Heart right ventricle (tissue), 16 donors: ENCODE data around the gene C19orf33. TPM values are rescaled to one million over a fixed set of nuclear protein-coding genes. Genes with fewer than 3 reads are reported as not detected.
A peak's percentile ranks its signal among the peaks of the same experiment; 100 is the strongest.

Source experiments
- ATAC-seq, 8 donors: fragments of 200-7000 bp; cut with Tn5 transposase; one replicate each; pipeline ENCODE4 v1.9.1; 2020; ENCODE audit warnings: mild to moderate bottlenecking in 8 of 8, moderate library complexity in 8 of 8, moderate number of reproducible peaks in 1 of 8
- DNase-seq, 2 donors: peaks; one replicate each; pipeline ENCODE4 v3.0.0-alpha.2; 2020
- H3K27ac ChIP-seq, 10 donors: fragments of 200-600 bp; sonication (generic) in 2 of 10; one replicate each; pipeline versions ENCODE4 v1.5.0 to v1.8.0; 2020 to 2022; ENCODE audit warnings: mild to moderate bottlenecking in 3 of 10
- H3K27me3 ChIP-seq, 7 donors: fragments of 200-600 bp; one replicate each; pipeline ENCODE4 v1.8.0; 2021 to 2022; ENCODE audit warnings: mild to moderate bottlenecking in 2 of 7
- H3K36me3 ChIP-seq, 9 donors: fragments of 200-600 bp; sonication (generic) in 1 of 9; one replicate each; pipeline versions ENCODE4 v1.5.0 to v1.8.0; 2020 to 2022; ENCODE audit warnings: mild to moderate bottlenecking in 2 of 9
- H3K4me1 ChIP-seq, 9 donors: fragments of 200-600 bp; sonication (generic) in 1 of 9; one replicate each; pipeline versions ENCODE4 v1.5.0 to v1.8.0; 2020 to 2022; ENCODE audit warnings: mild to moderate bottlenecking in 4 of 9
- H3K4me3 ChIP-seq, 10 donors: fragments of 200-600 bp; sonication (generic) in 2 of 10; one replicate each; pipeline versions ENCODE4 v1.5.0 to v1.8.0; 2020 to 2022; ENCODE audit warnings: mild to moderate bottlenecking in 7 of 10, moderate library complexity in 2 of 10
- H3K9me3 ChIP-seq, 11 donors: fragments of 200-600 bp in 10 of 11; sonication (generic) in 2 of 11; one replicate each; pipeline versions ENCODE4 v1.5.0 to v1.8.0; 2013 to 2022; ENCODE audit warnings: mild to moderate bottlenecking in 2 of 11, control low read depth in 1 of 11, moderate library complexity in 1 of 11
- WGBS, 2 donors: extraction: QIAGEN DNeasy Blood & Tissue Kit; methylation state at CpG; one replicate each; pipeline ENCODE4 v1.1.7; 2013; ENCODE audit warnings: inconsistent platforms in 1 of 2; 5-methylcytosine and 5-hydroxymethylcytosine counted together
- intact Hi-C, 10 donors: fragments of 100-400 bp; cut with DNase I; formaldehyde crosslinking; loops; one replicate each; pipeline versions ENCODE4 v1.11.1 to v1.14.2; 2022
- polyA plus RNA-seq, 2 donors: library from polyadenylated mRNA; stranded (reverse); fragments of 200-250 nt; gene quantifications; one replicate each; pipeline ENCODE4 v1.2.3, GENCODE V29; 2013
- total RNA-seq, 10 donors: library from RNA; stranded (reverse); fragmentation: NEBNext Ultra II Directional in 3 of 10; extraction: Animal tissue kit (Norgen Biotek cat#: 25700) in 3 of 10; gene quantifications; one replicate each; pipeline versions ENCODE4 v1.2.1 to v1.2.4, GENCODE V29; 2021 to 2023
- TF ChIP-seq, protein P1 (sequence below), 9 donors: fragments of 200-600 bp; sonication (generic) in 2 of 9; IDR thresholded peaks; one replicate each; pipeline versions ENCODE4 v1.5.0 to v1.8.0; 2021 to 2022; ENCODE audit warnings: antibody characterized with exemption in 9 of 9, mild to moderate bottlenecking in 5 of 9, moderate library complexity in 1 of 9
- donor health status: Arrhythmogenic right ventricular cardiomyopathy.
- donor health status: ischemic (EF 13 %, LVEDD 7.1; RV severe dilation, severe dysfunction).
- donor health status: healthy with polysubstance abuse.
- donor health status: DM: no; HTN: yes; CAD: no.
- donor health status: DM: no; HTN: no; CAD: no.
- donor health status: ischemic (EF 25% LVEDD 6.9; RV normal size, moderate dysfunction).
- donor health status: ischemic (EF 25% LVEDD 5.7; RV mildly dilated, moderate dysfunction).
- donor health status: healthy.
- donor health status: DM: yes; HTN: yes; CAD: no.
- donor health status: Ischemic cardiomyopathy.
- donor health status: ischemic (EF 35%, LVEDD 5.7; RV mildly dilated, moderate dysfunction).
- donor health status: nonischemic (EF 11% LVEDD 7.7; RV severe dilation, severe dysfunction).
- donor health status: DM: yes; HTN: yes; CAD: no.
- donor health status: PGD.
- donor health status: ischemic (EF 29% LVEDD 5.4; RV normal size, mild dysfunction).
- donor health status: nonischemic (EF 23%, LVEDD 6.1; RV moderate dilation, normal function).

C19orf33 gene
- total and polyA plus RNA-seq, 12 donors: 2.2 to 133 (median 4.2) TPM; not detected in 2

- WGBS, 2 donors: 87 to 88% methylated on average over 4 of the region's 4 CpGs
- Histone ChIP-seq H3K27ac (no peak overlapping the region), H3K27me3 (no peaks in the 10 kb centered on the region), H3K4me3 (no peak overlapping the region), H3K36me3 (peaks cover 0 to 4% (median 0%) of the 10 kb centered on the region in 9 donors), H3K9me3 (no peaks in the 10 kb centered on the region), H3K4me1 (no peaks in the 10 kb centered on the region)
- TF ChIP-seq, protein P1, sequence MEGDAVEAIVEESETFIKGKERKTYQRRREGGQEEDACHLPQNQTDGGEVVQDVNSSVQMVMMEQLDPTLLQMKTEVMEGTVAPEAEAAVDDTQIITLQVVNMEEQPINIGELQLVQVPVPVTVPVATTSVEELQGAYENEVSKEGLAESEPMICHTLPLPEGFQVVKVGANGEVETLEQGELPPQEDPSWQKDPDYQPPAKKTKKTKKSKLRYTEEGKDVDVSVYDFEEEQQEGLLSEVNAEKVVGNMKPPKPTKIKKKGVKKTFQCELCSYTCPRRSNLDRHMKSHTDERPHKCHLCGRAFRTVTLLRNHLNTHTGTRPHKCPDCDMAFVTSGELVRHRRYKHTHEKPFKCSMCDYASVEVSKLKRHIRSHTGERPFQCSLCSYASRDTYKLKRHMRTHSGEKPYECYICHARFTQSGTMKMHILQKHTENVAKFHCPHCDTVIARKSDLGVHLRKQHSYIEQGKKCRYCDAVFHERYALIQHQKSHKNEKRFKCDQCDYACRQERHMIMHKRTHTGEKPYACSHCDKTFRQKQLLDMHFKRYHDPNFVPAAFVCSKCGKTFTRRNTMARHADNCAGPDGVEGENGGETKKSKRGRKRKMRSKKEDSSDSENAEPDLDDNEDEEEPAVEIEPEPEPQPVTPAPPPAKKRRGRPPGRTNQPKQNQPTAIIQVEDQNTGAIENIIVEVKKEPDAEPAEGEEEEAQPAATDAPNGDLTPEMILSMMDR (IDR thresholded peaks at IDR 0.05): no peak
- intact Hi-C loops: no loop called here
- no peak for ATAC-seq
- no peak for DNase-seq
Measured at GRCh38 chr19:38346837-38347236, 42.8 kb downstream of the C19orf33 start.

DNA sequence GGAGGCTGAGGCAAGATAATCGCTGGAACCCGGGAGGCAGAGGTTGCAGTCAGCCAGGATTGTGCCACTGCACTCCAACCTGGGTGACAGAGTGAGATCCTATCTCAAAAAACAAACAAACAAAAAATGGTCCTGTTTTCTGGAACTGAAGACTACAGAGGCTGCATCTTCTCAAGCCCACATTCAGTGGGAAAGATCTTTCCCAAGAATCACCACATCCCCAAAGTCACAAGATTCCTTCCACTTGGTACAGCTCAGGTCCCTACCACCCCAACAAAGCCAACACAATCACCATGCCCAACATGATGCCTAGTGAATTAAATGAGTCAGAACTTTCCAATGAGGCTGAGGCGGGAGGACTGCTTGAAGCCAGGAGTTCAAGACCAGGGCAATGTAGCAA, 46.8 kb downstream of the C19orf33 start:
- H3K27me3 ChIP-seq: peaks cover 0 to 20% (median 4%) of the 10 kb centered on the region in 7 donors
- no peaks in the 10 kb centered on the region for H3K9me3 ChIP-seq
- intact Hi-C loops: no loop called here
- WGBS, 2 donors: 71 to 75% methylated on average over 3 of the region's 3 CpGs
- H3K4me3 ChIP-seq: no peak overlapping the region
- H3K4me1 ChIP-seq: no peaks in the 10 kb centered on the region
- TF ChIP-seq, protein P1 (IDR thresholded peaks at IDR 0.05): no peak
- H3K36me3 ChIP-seq: no peaks in the 10 kb centered on the region
- no peak overlapping the region for H3K27ac ChIP-seq
- ATAC-seq (no peak), DNase-seq (no peak)

GRCh38 chr19:38351865-38352395, 47.9 kb downstream of the C19orf33 start:
- no peaks in the 10 kb centered on the region for H3K36me3 ChIP-seq
- TF ChIP-seq, protein P1 (IDR thresholded peaks at IDR 0.05): no peak
- WGBS, 2 donors: 75% methylated on average over 9 of the region's 9 CpGs
- intact Hi-C loops: no loop called here
- no peaks in the 10 kb centered on the region for H3K9me3 ChIP-seq
- H3K4me1 ChIP-seq: no peaks in the 10 kb centered on the region
- peaks cover 0 to 31% (median 14%) of the 10 kb centered on the region in 7 donors for H3K27me3 ChIP-seq
- H3K27ac ChIP-seq: no peak overlapping the region
- no peak for DNase-seq
- no peak overlapping the region for H3K4me3 ChIP-seq
- ATAC-seq: peak in 2 of 8 donors; percentile 9 to 37

- H3K4me3 ChIP-seq: no peak overlapping the region
- peaks cover 0 to 32% (median 17%) of the 10 kb centered on the region in 7 donors for H3K27me3 ChIP-seq
- ATAC-seq: no peak
- no peaks in the 10 kb centered on the region for H3K36me3 ChIP-seq
- TF ChIP-seq, protein P1 (IDR thresholded peaks at IDR 0.05): no peak
- no peaks in the 10 kb centered on the region for H3K9me3 ChIP-seq
- no peak for DNase-seq
- no peaks in the 10 kb centered on the region for H3K4me1 ChIP-seq
- intact Hi-C loops: no loop called here
- WGBS, 2 donors: 74 to 79% methylated on average over 8 of the region's 8 CpGs
- no peak overlapping the region for H3K27ac ChIP-seq
Measured at GRCh38 chr19:38352611-38353010, 48.6 kb downstream of the C19orf33 start.

Other genes with a start within 250 kb of the C19orf33 start
- gene DPF1, start 80.0 kb upstream of the C19orf33 start, total RNA-seq: under 1 TPM in 6 of 10 donors, not detected in 4; 0.16 to 0.72 (median 0.30) TPM
- gene DPF1, start 80.0 kb upstream of the C19orf33 start, polyA plus RNA-seq: under 1 TPM in 1 of 2 donors, not detected in 1; 0.09 TPM
- gene PPP1R14A, start 47.9 kb upstream of the C19orf33 start, total RNA-seq: 10 to 100 TPM; 11.2 to 82.6 (median 20.7) TPM
- gene PPP1R14A, start 47.9 kb upstream of the C19orf33 start, polyA plus RNA-seq: 100 to 1,000 TPM in 1 of 2 donors, 10 to 100 TPM in 1; 45.4 to 184 TPM
- 10 to 100 TPM in 7 of 10 donors, 1 to 10 TPM in 3; 4.5 to 29.2 (median 12.7) TPM for gene SPINT2, start 39.7 kb upstream of the C19orf33 start, total RNA-seq
- gene SPINT2, start 39.7 kb upstream of the C19orf33 start, polyA plus RNA-seq: 10 to 100 TPM in 1 of 2 donors, 1 to 10 TPM in 1; 3.4 to 12.7 TPM
- 10 to 100 TPM; 24.3 to 42.9 (median 30.2) TPM for gene YIF1B, start 11.7 kb downstream of the C19orf33 start, total RNA-seq
- 100 to 1,000 TPM in 1 of 2 donors, 10 to 100 TPM in 1; 47.2 to 115 TPM for gene YIF1B, start 11.7 kb downstream of the C19orf33 start, polyA plus RNA-seq
- gene KCNK6, start 15.6 kb downstream of the C19orf33 start, total RNA-seq: 10 to 100 TPM in 6 of 10 donors, 1 to 10 TPM in 4; 4.5 to 31.6 (median 13.7) TPM
- gene KCNK6, start 15.6 kb downstream of the C19orf33 start, polyA plus RNA-seq: 1 to 10 TPM; 5.1 to 8.0 TPM
- 1 to 10 TPM in 5 of 10 donors, under 1 TPM in 5; 0.74 to 4.9 (median 1.1) TPM for gene CATSPERG, start 31.6 kb downstream of the C19orf33 start, total RNA-seq
- 1 to 10 TPM; 1.1 to 2.5 TPM for gene CATSPERG, start 31.6 kb downstream of the C19orf33 start, polyA plus RNA-seq
- 100 to 1,000 TPM; 234 to 426 (median 302) TPM for gene PSMD8, start 70.3 kb downstream of the C19orf33 start, total RNA-seq
- gene PSMD8, start 70.3 kb downstream of the C19orf33 start, polyA plus RNA-seq: 100 to 1,000 TPM; 113 to 513 TPM
- gene GGN, start 83.8 kb downstream of the C19orf33 start, total RNA-seq: under 1 TPM in 5 of 10 donors, not detected in 5; 0.13 to 0.57 (median 0.40) TPM
- under 1 TPM in 1 of 2 donors, not detected in 1; 0.22 TPM for gene GGN, start 83.8 kb downstream of the C19orf33 start, polyA plus RNA-seq
- 1 to 10 TPM in 2 of 10 donors, under 1 TPM in 8; 0.17 to 1.7 (median 0.58) TPM for gene SPRED3, start 84.4 kb downstream of the C19orf33 start, total RNA-seq
- under 1 TPM; 0.44 to 0.51 TPM for gene SPRED3, start 84.4 kb downstream of the C19orf33 start, polyA plus RNA-seq
- gene FAM98C, start 98.8 kb downstream of the C19orf33 start, total RNA-seq: 10 to 100 TPM in 9 of 10 donors, 1 to 10 TPM in 1; 9.8 to 16.1 (median 12.2) TPM
- gene FAM98C, start 98.8 kb downstream of the C19orf33 start, polyA plus RNA-seq: 10 to 100 TPM; 13.3 to 14.1 TPM
- gene RASGRP4, start 122.0 kb downstream of the C19orf33 start, total RNA-seq: 1 to 10 TPM in 5 of 10 donors, under 1 TPM in 5; 0.42 to 3.5 (median 0.99) TPM
- 1 to 10 TPM in 1 of 2 donors, under 1 TPM in 1; 0.64 to 1.0 TPM for gene RASGRP4, start 122.0 kb downstream of the C19orf33 start, polyA plus RNA-seq
- gene RYR1, start 129.4 kb downstream of the C19orf33 start, total RNA-seq: 1 to 10 TPM in 3 of 10 donors, under 1 TPM in 7; 0.30 to 1.7 (median 0.74) TPM
- 1 to 10 TPM in 1 of 2 donors, under 1 TPM in 1; 0.20 to 1.7 TPM for gene RYR1, start 129.4 kb downstream of the C19orf33 start, polyA plus RNA-seq